HS-5 (cell line): Measurements from ENCODE around the gene RAB8A.
A peak's percentile ranks its signal among the peaks of the same experiment; 100 is the strongest.

Experiments used
- DNase-seq: peaks from one replicate; pipeline ENCODE4 v3.0.0-alpha.2; 2012; ENCODE audit warnings: low read depth

RAB8A gene

GRCh38 chr19:16111160-16111908 is at the start of gene RAB8A:
TSS of gene RAB8A (plus strand) at chr19:16111889. CDS start at chr19:16111902, 13 bp downstream.
- peak; percentile 82 for DNase-seq

GRCh38 chr19:16061943-16062342 is 49.7 kb upstream of the RAB8A start:
- no peak for DNase-seq

DNA sequence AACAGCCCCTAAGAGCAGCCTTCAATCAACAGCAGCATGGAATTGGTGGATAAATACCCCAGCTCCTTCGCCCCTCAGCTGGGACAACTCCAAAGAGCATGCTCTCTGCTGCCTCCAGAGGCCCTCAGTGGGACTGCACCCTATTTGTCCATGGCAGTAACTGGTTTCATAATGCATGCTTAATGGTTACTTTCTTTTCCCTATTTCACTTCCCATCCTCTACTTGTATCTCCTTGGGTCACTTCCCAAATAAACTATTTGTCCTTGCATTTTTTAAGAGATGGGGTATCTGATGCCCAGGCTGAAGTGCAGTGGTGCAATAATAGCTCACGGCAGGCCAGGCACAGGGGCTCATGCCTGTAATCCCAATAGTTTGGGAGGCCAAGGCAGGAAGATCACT is 48.9 kb upstream of the RAB8A start:
- no peak for DNase-seq

DNA sequence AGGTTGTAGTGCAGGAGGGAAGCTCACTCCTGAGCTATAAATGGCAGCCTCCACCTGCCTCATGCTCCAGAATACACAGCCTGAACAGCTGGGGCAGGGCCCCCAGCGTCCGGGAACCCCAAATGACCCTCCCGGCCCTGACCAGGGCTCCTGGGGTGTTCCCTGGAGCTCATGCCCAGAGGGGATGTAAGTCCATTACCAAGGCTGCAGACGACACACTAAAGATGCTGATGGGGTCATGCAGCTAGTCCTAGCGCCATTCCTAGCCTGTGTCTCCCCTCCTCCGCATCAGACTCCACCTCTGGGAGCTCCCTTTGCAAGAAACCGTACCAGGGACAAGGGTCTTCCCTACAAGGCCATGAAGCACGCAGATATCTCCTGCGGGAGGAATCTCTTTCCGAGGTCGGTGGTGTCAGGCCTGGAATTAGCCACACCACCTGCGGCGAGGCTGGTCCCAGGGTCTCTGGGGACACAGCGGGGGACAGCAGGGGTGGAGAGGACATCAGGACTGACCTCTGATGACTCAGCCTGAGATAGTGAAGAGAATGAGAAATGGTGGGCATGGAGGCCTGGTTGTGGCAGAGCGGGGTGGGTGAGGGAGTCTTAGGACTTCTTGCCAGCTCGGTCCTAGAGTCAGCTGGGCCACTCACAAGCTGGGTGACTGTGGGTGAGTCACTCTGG is 47.3 kb upstream of the RAB8A start:
- no peak for DNase-seq

- DNase-seq, result no peak
These were observed 45.0 kb upstream of the RAB8A start for GRCh38 chr19:16066611-16067104.

- no peak for DNase-seq
These were observed 44.3 kb upstream of the RAB8A start for GRCh38 chr19:16067205-16067938.

DNA sequence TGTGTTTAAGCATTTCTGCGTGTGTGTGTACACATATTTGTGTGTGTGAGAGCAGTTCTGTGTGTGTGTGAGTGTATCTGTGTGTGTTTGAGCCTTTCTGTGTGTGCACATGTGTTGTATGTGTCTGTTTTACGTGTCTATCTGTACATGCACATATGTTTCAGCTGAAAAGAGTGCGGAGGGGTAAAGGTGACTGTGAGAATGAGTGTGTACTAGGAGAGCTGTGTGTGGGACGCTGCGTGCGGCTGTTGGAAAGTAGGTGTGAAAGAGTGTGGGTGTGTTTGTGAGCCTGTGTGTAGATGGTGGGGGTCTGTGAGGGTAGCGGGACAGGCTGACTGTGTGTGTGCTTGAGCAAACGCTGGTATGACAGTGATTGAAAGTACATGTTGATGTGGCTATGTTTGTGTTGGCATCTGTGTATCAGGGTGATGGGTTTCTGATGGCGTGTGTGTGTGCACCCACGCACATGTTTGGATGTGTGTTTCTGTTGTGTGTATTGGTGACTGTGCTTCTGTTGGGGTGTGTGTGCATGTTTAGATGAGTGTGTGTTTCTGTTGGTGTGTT is 42.9 kb upstream of the RAB8A start:
- DNase-seq, result no peak

- no peak for DNase-seq
These were observed 41.8 kb upstream of the RAB8A start for GRCh38 chr19:16069813-16070365.

DNA sequence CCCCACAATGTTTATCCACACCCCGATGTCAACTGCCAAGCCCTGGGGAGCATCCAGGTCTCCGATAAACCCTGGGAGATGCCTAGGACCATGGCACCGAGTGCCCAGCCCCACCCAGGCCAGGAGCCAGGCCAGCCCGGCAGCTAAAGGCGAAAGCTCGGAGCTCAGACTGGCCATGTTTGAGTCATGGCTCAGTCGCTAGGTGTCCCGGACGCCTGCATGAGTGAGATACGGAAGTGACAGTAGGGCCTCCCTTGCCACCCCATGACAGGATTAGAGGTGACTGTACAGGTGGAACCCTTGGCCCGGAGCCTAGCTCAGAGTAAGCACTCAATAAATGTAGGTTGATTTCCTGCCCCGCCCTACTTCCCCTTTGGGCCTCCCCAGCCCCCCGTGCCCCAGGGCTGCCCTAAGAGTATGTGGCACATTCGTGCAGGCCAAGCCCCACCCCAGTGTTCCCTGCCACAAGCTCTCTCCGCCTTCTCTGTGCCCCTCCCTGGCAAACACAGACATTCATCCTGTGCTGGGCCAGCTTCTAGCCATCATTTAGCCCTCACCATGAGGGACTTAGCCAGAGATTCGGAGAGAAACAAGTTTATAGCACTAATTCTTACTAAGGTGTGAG is 41.2 kb upstream of the RAB8A start:
- DNase-seq, result no peak

- DNase-seq, result no peak
These were observed 40.5 kb upstream of the RAB8A start for GRCh38 chr19:16071072-16071691.

DNA sequence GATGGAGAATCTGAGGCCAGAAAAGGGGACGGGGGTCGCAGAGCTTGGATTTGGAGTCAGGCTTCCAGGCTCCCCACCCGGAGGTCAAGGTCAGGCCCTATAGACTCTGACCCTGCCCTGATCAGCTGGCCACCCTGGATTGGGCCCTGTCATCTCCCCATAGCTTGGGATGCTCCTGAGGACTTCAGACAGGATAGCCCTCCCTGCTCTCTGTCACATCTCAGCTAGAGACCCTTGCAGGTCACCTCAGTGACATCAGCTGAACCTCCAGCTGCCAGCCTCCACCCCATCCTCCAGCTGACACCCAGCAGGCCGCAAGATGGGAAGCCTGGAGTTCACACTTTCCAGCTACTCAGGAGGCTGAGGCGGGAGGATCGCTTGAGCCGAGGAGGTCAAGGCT is 38.2 kb upstream of the RAB8A start:
- DNase-seq, result no peak

DNA sequence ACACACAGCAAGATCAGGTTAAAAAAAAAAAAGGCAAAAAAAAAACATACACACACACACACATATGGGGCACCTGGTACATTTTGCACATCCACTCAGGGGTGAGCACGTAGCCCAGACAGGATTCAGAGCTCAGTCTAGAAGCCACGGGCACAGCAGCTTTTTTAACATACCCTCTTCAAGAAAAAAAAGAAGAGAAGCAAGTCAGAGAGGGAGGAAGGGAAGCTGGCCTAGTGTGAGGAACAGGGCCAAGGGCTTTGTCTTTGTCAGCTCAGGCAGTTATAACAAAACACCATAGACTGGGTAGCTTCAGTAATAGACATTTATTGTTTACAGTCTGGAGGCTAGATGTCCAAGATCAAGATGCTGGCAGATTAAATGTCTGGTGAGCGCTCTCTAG is 37.7 kb upstream of the RAB8A start:
- DNase-seq, result no peak

- no peak for DNase-seq
These were observed 37.0 kb upstream of the RAB8A start for GRCh38 chr19:16074488-16075365.

DNA sequence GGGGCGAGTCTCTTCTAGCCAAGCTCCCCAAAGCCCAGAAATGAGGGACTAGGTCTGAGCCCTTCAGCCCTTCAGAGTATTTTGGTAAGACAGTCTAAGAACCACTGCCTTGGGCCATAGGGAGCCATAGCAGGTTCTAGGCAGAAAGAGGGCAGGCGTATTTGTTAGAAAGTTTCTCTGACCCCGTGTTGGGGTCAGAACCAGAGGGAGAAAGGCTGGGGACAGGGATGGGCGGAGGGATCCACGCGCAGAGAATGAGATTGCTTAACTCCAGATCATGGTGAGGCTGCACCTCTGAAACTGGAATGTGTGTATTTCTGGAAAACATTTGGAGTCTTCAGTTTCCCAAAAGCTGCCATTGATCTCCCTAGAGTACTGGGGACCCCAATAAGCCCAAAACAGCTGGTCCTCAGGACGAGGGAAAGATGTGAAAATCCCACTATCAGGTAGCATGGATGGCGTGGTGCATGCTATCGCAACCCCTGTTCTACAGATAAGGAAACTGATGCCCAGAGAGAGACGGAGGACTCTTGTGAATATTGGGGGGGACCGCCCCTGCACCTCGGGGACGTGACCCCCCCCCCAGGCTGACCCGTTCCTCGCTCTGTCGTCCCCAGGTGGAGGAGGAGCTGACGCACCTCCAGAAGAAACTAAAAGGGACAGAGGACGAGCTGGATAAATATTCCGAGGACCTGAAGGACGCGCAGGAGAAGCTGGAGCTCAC is 36.1 kb upstream of the RAB8A start:
- no peak for DNase-seq

DNA sequence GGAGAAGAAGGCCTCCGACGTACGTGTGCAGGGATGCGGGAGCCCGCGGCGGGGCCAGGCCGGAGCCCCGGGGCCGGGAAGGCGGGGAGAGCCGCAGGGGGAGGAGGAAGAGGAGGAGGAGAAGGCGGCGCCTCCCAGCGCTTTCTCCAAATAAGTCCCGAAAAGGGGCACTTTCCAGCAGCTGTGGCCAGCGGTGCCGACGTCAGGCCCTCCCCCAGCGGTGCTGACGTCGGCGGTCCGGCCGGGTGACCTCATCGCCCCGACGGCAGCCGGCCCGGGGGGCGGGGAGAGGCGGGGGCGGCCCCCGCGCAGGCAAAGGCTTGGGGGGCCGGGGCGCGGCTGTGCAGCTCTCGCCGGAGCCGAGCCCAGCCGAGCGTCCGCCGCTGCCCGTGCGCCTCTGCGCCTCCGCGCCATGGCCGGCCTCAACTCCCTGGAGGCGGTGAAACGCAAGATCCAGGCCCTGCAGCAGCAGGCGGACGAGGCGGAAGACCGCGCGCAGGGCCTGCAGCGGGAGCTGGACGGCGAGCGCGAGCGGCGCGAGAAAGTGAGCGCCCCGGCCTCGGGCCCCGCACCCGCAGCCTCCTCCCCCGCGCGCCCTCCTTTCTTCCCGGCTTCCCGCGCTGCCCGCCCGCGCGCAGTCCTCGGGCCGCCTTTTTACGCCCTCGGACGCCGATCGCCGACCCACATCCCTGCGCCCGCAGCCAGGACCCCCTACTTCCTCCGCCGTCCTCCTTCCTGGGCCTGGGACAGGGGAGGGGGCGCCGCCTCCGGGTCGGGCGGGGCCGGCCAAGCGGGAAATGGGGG is 35.3 kb upstream of the RAB8A start, which contains the start of gene TPM4:
TSS of gene TPM4 (plus strand) at position 342 of the 804 bp plus-strand sequence. CDS start at position 413, 71 bp downstream.
- DNase-seq, result peak; percentile 75

DNA sequence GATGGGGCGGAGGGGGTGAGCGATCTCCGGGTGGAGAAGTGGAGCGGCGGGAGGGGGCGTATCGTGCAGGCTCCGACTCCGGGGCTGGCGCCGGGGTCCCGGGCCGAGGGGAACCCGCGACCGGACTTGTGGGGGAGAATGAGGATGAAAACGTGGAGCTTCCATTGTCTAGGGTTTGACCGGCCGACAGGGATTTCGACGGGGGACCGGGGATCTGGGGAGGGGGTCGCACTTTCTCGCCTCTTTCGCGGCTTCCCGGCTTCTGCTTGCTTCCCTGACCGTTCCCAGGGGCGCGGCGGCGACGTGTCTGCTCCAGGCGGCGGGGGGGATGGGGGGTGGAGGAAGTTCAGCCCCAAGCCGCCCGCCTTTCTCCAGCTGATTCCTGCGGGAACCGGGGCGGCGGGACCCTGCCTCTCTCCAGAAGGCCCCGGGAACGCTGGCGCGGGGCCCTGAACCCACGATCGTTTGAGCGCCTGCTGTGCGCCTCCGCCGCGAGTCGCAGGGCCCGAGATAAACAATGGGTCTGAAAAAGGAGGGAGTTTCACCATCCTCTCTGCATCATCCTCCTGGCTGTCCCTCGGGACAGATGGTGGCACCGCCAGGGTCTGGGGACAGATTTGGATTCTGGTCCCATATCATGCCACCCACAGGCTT is 34.6 kb upstream of the RAB8A start:
- DNase-seq, result no peak

GRCh38 chr19:16077984-16078758 is 33.5 kb upstream of the RAB8A start:
- DNase-seq, result no peak
